HG03066 (cell line): ENCODE data around the gene PTGR3.
"Not testable (repeated sequence)": the region's sequence is repeated elsewhere in the genome, so short reads cannot be mapped to it uniquely, and the experiment has no call there.

Experiments used
- ATAC-seq: cut with Tn5 transposase; IDR thresholded peaks from one replicate; pipeline ENCODE4 v1.9.1; 2021; ENCODE audit warnings: low read depth; ENCODE audit not compliant: unreplicated experiment

The PTGR3 gene

GRCh38 chr18:75204269-75204731 lies 4.6 kb downstream of the PTGR3 start:
- no peak for ATAC-seq

GRCh38 chr18:75203416-75204268 lies 5.3 kb downstream of the PTGR3 start:
- ATAC-seq, result no peak

GRCh38 chr18:75202696-75203365 lies 6.1 kb downstream of the PTGR3 start:
- no peak for ATAC-seq

GRCh38 chr18:75201282-75202270 lies 7.4 kb downstream of the PTGR3 start:
- ATAC-seq, result no peak

GRCh38 chr18:75200605-75201280 lies 8.2 kb downstream of the PTGR3 start:
- ATAC-seq, result no peak

GRCh38 chr18:75200071-75200470 lies 8.9 kb downstream of the PTGR3 start:
- ATAC-seq, result no peak

- ATAC-seq, result no peak
Measured at GRCh38 chr18:75199327-75199726, 9.6 kb downstream of the PTGR3 start.

GRCh38 chr18:75198036-75198435 lies 10.9 kb downstream of the PTGR3 start:
- ATAC-seq, result no peak

GRCh38 chr18:75192899-75193298 lies 16.0 kb downstream of the PTGR3 start:
- ATAC-seq, result no peak

GRCh38 chr18:75189696-75190095 lies 19.2 kb downstream of the PTGR3 start:
- no peak for ATAC-seq

- ATAC-seq, result not testable (repeated sequence)
Measured at GRCh38 chr18:75187702-75188101, 21.2 kb downstream of the PTGR3 start.

GRCh38 chr18:75185460-75185859 lies 23.5 kb downstream of the PTGR3 start:
- no peak for ATAC-seq

- no peak for ATAC-seq
Measured at GRCh38 chr18:75183973-75184493, 24.9 kb downstream of the PTGR3 start.

GRCh38 chr18:75183524-75183923 lies 25.4 kb downstream of the PTGR3 start:
- no peak for ATAC-seq

GRCh38 chr18:75179819-75180600 lies 28.9 kb downstream of the PTGR3 start:
- no peak for ATAC-seq

GRCh38 chr18:75178376-75178775 lies 30.6 kb downstream of the PTGR3 start:
- ATAC-seq, result no peak

GRCh38 chr18:75176849-75177248 lies 32.1 kb downstream of the PTGR3 start:
- ATAC-seq, result no peak

- ATAC-seq, result no peak
Measured at GRCh38 chr18:75173738-75174137, 35.2 kb downstream of the PTGR3 start.

GRCh38 chr18:75173125-75173432 lies 35.9 kb downstream of the PTGR3 start:
- peak; percentile 99 for ATAC-seq
